Bronchial epithelial cell (primary cell): Measurements from ENCODE around the gene OSBPL9. TPM values are rescaled to one million over a fixed set of nuclear protein-coding genes. Genes with fewer than 3 reads are reported as not detected.

Experiments
- DNase-seq: peaks from one replicate; pipeline ENCODE4 v3.0.0-alpha.2; 2010; ENCODE audit warnings: low read depth
- FAIRE-seq: peaks from 2 replicates; lab custom pipeline; 2011; peaks lifted over from hg19 to GRCh38; lab: Jason Lieb, UNC
- H3K27me3 ChIP-seq: 2 replicates; pipeline ENCODE4 v1.5.1; 2011; ENCODE audit warnings: low read length; ENCODE audit not compliant: control insufficient read depth, insufficient read depth
- H3K36me3 ChIP-seq: 2 replicates; pipeline ENCODE4 v1.5.1; 2011; ENCODE audit warnings: low read length; ENCODE audit not compliant: control insufficient read depth, insufficient read depth
- H3K4me3 ChIP-seq: 2 replicates; pipeline ENCODE4 v1.5.1; 2011; ENCODE audit warnings: mild to moderate bottlenecking, low read depth, low read length, control low read depth
- CTCF ChIP-seq: IDR thresholded peaks from 2 replicates; pipeline ENCODE4 v1.5.1; 2011; ENCODE audit warnings: mild to moderate bottlenecking, moderate library complexity, low read length, control low read depth, inconsistent platforms; ENCODE audit not compliant: insufficient read depth, severe bottlenecking
- total RNA-seq: library from RNA; depleted of rRNA; stranded (reverse); fragments of >200 nt; gene quantifications from 2 replicates; pipeline ENCODE4 v1.2.1, GENCODE V29; 2014

The OSBPL9 gene
- total RNA-seq, 1 donor from 2014 or later = 69.8 TPM

- H3K36me3 ChIP-seq = no peaks in the 10 kb centered on the region
- FAIRE-seq = no peak
- TF ChIP-seq CTCF = no peak
- H3K4me3 ChIP-seq = no peak overlapping the region
- H3K27me3 ChIP-seq = no peaks in the 10 kb centered on the region
- DNase-seq = peak; percentile 45
These were observed 46.7 kb upstream of the OSBPL9 start for GRCh38 chr1:51570063-51570710.

GRCh38 chr1:51572365-51572764, 44.5 kb upstream of the OSBPL9 start:
- no peak for DNase-seq
- TF ChIP-seq CTCF = no peak
- no peak for FAIRE-seq
- Histone ChIP-seq H3K4me3 (no peak overlapping the region), H3K27me3 (no peaks in the 10 kb centered on the region), H3K36me3 (no peaks in the 10 kb centered on the region)

- Histone ChIP-seq H3K36me3 (no peaks in the 10 kb centered on the region), H3K27me3 (no peaks in the 10 kb centered on the region), H3K4me3 (no peak overlapping the region)
- no peak for DNase-seq
- no peak for FAIRE-seq
- TF ChIP-seq CTCF = no peak
These were observed 42.1 kb upstream of the OSBPL9 start for GRCh38 chr1:51574796-51575195.

- no peak for TF ChIP-seq CTCF
- no peak overlapping the region for H3K4me3 ChIP-seq
- DNase-seq (no peak), FAIRE-seq (no peak)
- H3K36me3 ChIP-seq = no peaks in the 10 kb centered on the region
- H3K27me3 ChIP-seq = no peaks in the 10 kb centered on the region
These were observed 41.3 kb upstream of the OSBPL9 start for GRCh38 chr1:51575406-51576084.

- no peak overlapping the region for H3K4me3 ChIP-seq
- TF ChIP-seq CTCF = no peak
- FAIRE-seq = no peak
- no peak for DNase-seq
- H3K27me3 ChIP-seq = no peaks in the 10 kb centered on the region
- no peaks in the 10 kb centered on the region for H3K36me3 ChIP-seq
These were observed 40.8 kb upstream of the OSBPL9 start for GRCh38 chr1:51576085-51576444.
